HCT116 (cell line): ENCODE measurements around the gene TBATA. TPM values are rescaled to one million over a fixed set of nuclear protein-coding genes. Genes with fewer than 3 reads are reported as not detected.

Experiments used
- ATAC-seq: fragments of 200-7000 bp; cut with Tn5 transposase; 2 replicates; pipeline ENCODE4 v1.9.1; 2020; ENCODE audit warnings: mild to moderate bottlenecking, moderate library complexity
- BruUV-seq: library from RNA; stranded (reverse); fragments of 400-500 nt; replicated peaks from 2 replicates; lab custom pipeline; 2021; lab: Mats Ljungman, UMichigan
- CTCF ChIA-PET: fragments of 300-600 bp; sonication (Branson Sonifier 250); formaldehyde crosslinking; loops from one replicate; lab custom pipeline; 2021; ENCODE audit warnings: antibody characterized with exemption; lab: Charles Lee
- POLR2A ChIA-PET: fragments of 300-600, 350-600 bp; sonication (Branson Sonifier 250); formaldehyde crosslinking; loops from one replicate; lab custom pipeline; 2021; ENCODE audit warnings: antibody characterized with exemption; lab: Charles Lee
- RAD21 ChIA-PET, 2 experiments: fragments of 300-600 bp; sonication (Branson Sonifier 250); formaldehyde crosslinking; loops; one replicate each; lab custom pipeline; 2023; ENCODE audit warnings: low total read pairs in 2 of 2; ENCODE audit not compliant: uncharacterized antibody in 2 of 2, unreplicated experiment in 2 of 2, low non-redundant PET in 1 of 2; lab: Charles Lee
- DNase-seq: peaks from one replicate; pipeline ENCODE4 v3.0.0-alpha.2; 2010; ENCODE audit warnings: low read depth, low spot score
- H2AFZ ChIP-seq: fragments of 200-600 bp; shearing (Covaris generic), sonication (generic); 2 replicates; pipeline ENCODE4 v1.6.1; 2017; ENCODE audit warnings: low read depth, mixed run types, mixed read lengths, antibody characterized with exemption, low read length; ENCODE audit not compliant: poor library complexity, severe bottlenecking
- H3K27ac ChIP-seq: 2 replicates; pipeline ENCODE4 v1.5.1; 2012; ENCODE audit warnings: low read depth, low read length
- H3K27me3 ChIP-seq: fragments of 200-600 bp; sonication (generic); 2 replicates; pipeline ENCODE4 v1.6.1; 2016; ENCODE audit warnings: mixed run types, low read length, mixed read lengths; ENCODE audit not compliant: insufficient read depth
- H3K36me3 ChIP-seq, 2 experiments: fragments of 200-500 bp in 1 of 2; fragments of 200-600 bp in 1 of 2; sonication (Bioruptor generic) in 1 of 2; sonication (generic) in 1 of 2; 2 replicates each; pipeline versions ENCODE4 v1.5.1 to v1.6.1; 2014 to 2016; ENCODE audit warnings: low read length in 2 of 2, inconsistent platforms in 1 of 2, mixed read lengths in 1 of 2, mixed run types in 1 of 2; ENCODE audit not compliant: insufficient read depth in 2 of 2, control insufficient read depth in 1 of 2
- H3K4me1 ChIP-seq, 2 experiments: fragments of 200-600 bp in 1 of 2; sonication (generic) in 1 of 2; 2 replicates each; pipeline versions ENCODE4 v1.5.1 to v1.6.1; 2012 to 2017; ENCODE audit warnings: low read length in 2 of 2, inconsistent platforms in 1 of 2, mild to moderate bottlenecking in 1 of 2, mixed read lengths in 1 of 2, mixed run types in 1 of 2, moderate library complexity in 1 of 2; ENCODE audit not compliant: insufficient read depth in 2 of 2, control insufficient read depth in 1 of 2
- H3K4me2 ChIP-seq: fragments of 200-600 bp; sonication (generic); 2 replicates; pipeline ENCODE4 v1.6.1; 2017; ENCODE audit warnings: mixed run types, low read length, mixed read lengths
- H3K4me3 ChIP-seq, 2 experiments: fragments of 200-600 bp in 1 of 2; sonication (generic) in 1 of 2; replicated peaks in 1 of 2; 2 replicates each; pipeline ENCODE4 v1.5.1; 2011 to 2016; ENCODE audit warnings: low read length in 2 of 2, control low read depth in 1 of 2, low read depth in 1 of 2, mild to moderate bottlenecking in 1 of 2, mixed read lengths in 1 of 2, mixed run types in 1 of 2
- H3K79me2 ChIP-seq: fragments of 200-600 bp; sonication (generic); 2 replicates; pipeline ENCODE4 v1.6.1; 2017; ENCODE audit warnings: mild to moderate bottlenecking, mixed run types, low read length, moderate library complexity, mixed read lengths; ENCODE audit not compliant: insufficient read depth
- H3K9ac ChIP-seq: fragments of 200-600 bp; sonication (generic); 2 replicates; pipeline ENCODE4 v1.6.1; 2016; ENCODE audit warnings: low read length, mixed read lengths
- H3K9me2 ChIP-seq: fragments of 200-600 bp; sonication (generic), shearing (Covaris generic); 2 replicates; pipeline ENCODE4 v1.6.1; 2017; ENCODE audit warnings: mixed run types, mild to moderate bottlenecking, moderate library complexity; ENCODE audit not compliant: insufficient read depth
- H3K9me3 ChIP-seq, 2 experiments: fragments of 200-500 bp in 1 of 2; fragments of 200-600 bp in 1 of 2; sonication (Bioruptor generic) in 1 of 2; sonication (generic) in 1 of 2; 2 replicates each; pipeline ENCODE4 v1.6.1; 2014 to 2017; ENCODE audit warnings: low read length in 2 of 2, mixed read lengths in 2 of 2, inconsistent platforms in 1 of 2, low read depth in 1 of 2, mild to moderate bottlenecking in 1 of 2, mixed run types in 1 of 2, moderate library complexity in 1 of 2; ENCODE audit not compliant: control insufficient read depth in 1 of 2, insufficient read depth in 1 of 2
- H4K20me1 ChIP-seq: fragments of 200-600 bp; sonication (generic), shearing (Covaris generic); 2 replicates; pipeline ENCODE4 v1.6.1; 2017; ENCODE audit warnings: mixed run types, mild to moderate bottlenecking, moderate library complexity; ENCODE audit not compliant: insufficient read depth
- CEBPB ChIP-seq: IDR thresholded peaks from 2 replicates; pipeline ENCODE4 v1.6.1; 2012; ENCODE audit warnings: low read depth
- CTCF ChIP-seq, 3 experiments: fragments of 200-600 bp in 1 of 3; sonication (generic) in 1 of 3; IDR thresholded peaks in 2 of 3; conservative IDR thresholded peaks in 1 of 3; 2 replicates each; pipeline ENCODE4 v1.5.1; 2012 to 2017; ENCODE audit warnings: low read depth in 2 of 3, low read length in 2 of 3, antibody characterized with exemption in 1 of 3, borderline replicate concordance in 1 of 3, control low read depth in 1 of 3, mild to moderate bottlenecking in 1 of 3, mixed read lengths in 1 of 3, mixed run types in 1 of 3, moderate library complexity in 1 of 3; ENCODE audit not compliant: insufficient read depth in 1 of 3
- ELF1 ChIP-seq: IDR thresholded peaks from 2 replicates; pipeline ENCODE4 v1.6.1; 2012; ENCODE audit warnings: low read depth, borderline replicate concordance
- EZH2 ChIP-seq: fragments of 200-600 bp; sonication (generic); IDR thresholded peaks from 2 replicates; pipeline ENCODE4 v1.6.1; 2017; ENCODE audit warnings: antibody characterized with exemption, mixed run types
- EZH2phosphoT487 ChIP-seq: fragments of 200-600 bp; IDR thresholded peaks from 2 replicates; pipeline ENCODE4 v1.6.1; 2018; ENCODE audit warnings: antibody characterized with exemption, borderline replicate concordance
- FOSL1 ChIP-seq: IDR thresholded peaks from 2 replicates; pipeline ENCODE4 v1.6.1; 2012; ENCODE audit warnings: low read depth
- JUND ChIP-seq: IDR thresholded peaks from 2 replicates; pipeline ENCODE4 v1.6.1; 2012
- POLR2A ChIP-seq: IDR thresholded peaks from 2 replicates; pipeline ENCODE4 v1.7.0; 2011; ENCODE audit warnings: borderline replicate concordance; ENCODE audit not compliant: insufficient read depth, insufficient read length; ENCODE audit errors: extremely low read depth
- POLR2AphosphoS5 ChIP-seq: IDR thresholded peaks from 2 replicates; pipeline ENCODE4 v1.6.1; 2011; ENCODE audit warnings: mild to moderate bottlenecking, low read depth, low read length, moderate library complexity
- RAD21 ChIP-seq: IDR thresholded peaks from 2 replicates; pipeline ENCODE4 v1.6.1; 2012; ENCODE audit warnings: low read depth, mild to moderate bottlenecking
- SIN3A ChIP-seq: IDR thresholded peaks from 2 replicates; pipeline ENCODE4 v1.6.1; 2012; ENCODE audit warnings: low read depth
- SP1 ChIP-seq: IDR thresholded peaks from 2 replicates; pipeline ENCODE4 v1.6.1; 2012; ENCODE audit warnings: low read depth
- SRF ChIP-seq: IDR thresholded peaks from 2 replicates; pipeline ENCODE4 v1.6.1; 2012; ENCODE audit warnings: low read depth
- TCF7L2 ChIP-seq: IDR thresholded peaks from 2 replicates; pipeline ENCODE4 v1.7.0; 2011; ENCODE audit warnings: borderline replicate concordance, inconsistent platforms; ENCODE audit not compliant: insufficient read depth, insufficient read length; ENCODE audit errors: extremely low read depth
- YY1 ChIP-seq: IDR thresholded peaks from 2 replicates; pipeline ENCODE4 v1.6.1; 2011; ENCODE audit warnings: low read length, low read depth, moderate library complexity, mild to moderate bottlenecking; ENCODE audit not compliant: insufficient replicate concordance; ENCODE audit errors: extremely low read depth
- ZFX ChIP-seq: fragments of 450-650 bp; IDR thresholded peaks from 2 replicates; pipeline ENCODE4 v1.6.1; 2017
- ZNF274 ChIP-seq: fragments of 200-500 bp; sonication (Bioruptor generic); IDR thresholded peaks from 2 replicates; pipeline ENCODE4 v1.6.1; 2014; ENCODE audit warnings: mild to moderate bottlenecking, low read depth, low read length, inconsistent platforms
- intact Hi-C: fragments of 100-400 bp; cut with micrococcal nuclease; formaldehyde crosslinking; loops from 2 replicates; pipeline ENCODE4 v1.10.0; 2022
- total RNA-seq: library from RNA; stranded (reverse); gene quantifications from one replicate; pipeline ENCODE4 v1.2.1, GENCODE V29; 2021; ENCODE audit not compliant: unreplicated experiment
- TF ChIP-seq, protein P1 (sequence below): IDR thresholded peaks from 2 replicates; pipeline ENCODE4 v1.6.1; 2011; ENCODE audit warnings: mild to moderate bottlenecking, low read length, moderate library complexity; ENCODE audit not compliant: insufficient replicate concordance; ENCODE audit errors: extremely low read depth
- TF ChIP-seq, protein P2 (sequence below): IDR thresholded peaks from 2 replicates; pipeline ENCODE4 v1.6.1; 2012
- TF ChIP-seq, protein P3 (sequence below): IDR thresholded peaks from 2 replicates; pipeline ENCODE4 v1.6.1; 2012; ENCODE audit warnings: low read depth

The TBATA gene
- total RNA-seq, 1 experiment from 2014 or later, result not detected

DNA sequence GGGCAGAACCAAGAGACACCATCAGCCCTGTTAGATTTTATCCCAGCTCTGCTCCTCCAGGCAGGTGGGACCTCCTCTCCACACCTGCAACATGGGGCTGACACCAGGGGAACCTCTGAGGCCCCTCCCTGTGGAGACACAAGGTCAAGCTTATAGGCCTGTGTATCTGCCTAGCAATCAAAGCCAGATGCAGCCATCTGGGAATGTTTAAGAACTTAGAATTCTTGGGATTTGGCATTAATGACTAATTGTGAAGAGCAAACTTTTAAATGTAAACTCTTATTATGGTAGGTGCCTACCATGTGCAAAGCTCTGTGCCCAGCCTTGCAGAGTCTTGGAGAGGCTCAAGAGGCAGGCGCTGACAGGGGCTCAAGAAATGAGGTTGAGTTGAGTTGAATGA lies 52.1 kb downstream of the TBATA start:
- TF ChIP-seq CEBPB, result no peak
- TF ChIP-seq POLR2A, result no peak
- TF ChIP-seq, protein P1, sequence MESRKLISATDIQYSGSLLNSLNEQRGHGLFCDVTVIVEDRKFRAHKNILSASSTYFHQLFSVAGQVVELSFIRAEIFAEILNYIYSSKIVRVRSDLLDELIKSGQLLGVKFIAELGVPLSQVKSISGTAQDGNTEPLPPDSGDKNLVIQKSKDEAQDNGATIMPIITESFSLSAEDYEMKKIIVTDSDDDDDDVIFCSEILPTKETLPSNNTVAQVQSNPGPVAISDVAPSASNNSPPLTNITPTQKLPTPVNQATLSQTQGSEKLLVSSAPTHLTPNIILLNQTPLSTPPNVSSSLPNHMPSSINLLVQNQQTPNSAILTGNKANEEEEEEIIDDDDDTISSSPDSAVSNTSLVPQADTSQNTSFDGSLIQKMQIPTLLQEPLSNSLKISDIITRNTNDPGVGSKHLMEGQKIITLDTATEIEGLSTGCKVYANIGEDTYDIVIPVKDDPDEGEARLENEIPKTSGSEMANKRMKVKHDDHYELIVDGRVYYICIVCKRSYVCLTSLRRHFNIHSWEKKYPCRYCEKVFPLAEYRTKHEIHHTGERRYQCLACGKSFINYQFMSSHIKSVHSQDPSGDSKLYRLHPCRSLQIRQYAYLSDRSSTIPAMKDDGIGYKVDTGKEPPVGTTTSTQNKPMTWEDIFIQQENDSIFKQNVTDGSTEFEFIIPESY, result no peak
- TF ChIP-seq ZFX, result no peak
- no peak for TF ChIP-seq RAD21
- no peak for TF ChIP-seq ZNF274
- TF ChIP-seq, protein P2, sequence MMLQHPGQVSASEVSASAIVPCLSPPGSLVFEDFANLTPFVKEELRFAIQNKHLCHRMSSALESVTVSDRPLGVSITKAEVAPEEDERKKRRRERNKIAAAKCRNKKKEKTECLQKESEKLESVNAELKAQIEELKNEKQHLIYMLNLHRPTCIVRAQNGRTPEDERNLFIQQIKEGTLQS, result no peak
- TF ChIP-seq JUND, result no peak
- no peak for TF ChIP-seq YY1
- no peak for TF ChIP-seq EZH2phosphoT487
- no peak for TF ChIP-seq FOSL1
- no peak for TF ChIP-seq ELF1
- no peak for TF ChIP-seq TCF7L2
- no peak for TF ChIP-seq EZH2
- no peak for TF ChIP-seq SRF
- no peak for TF ChIP-seq POLR2AphosphoS5
- no peak for TF ChIP-seq SIN3A
- no peak for TF ChIP-seq CTCF (IDR thresholded peaks at IDR 0.05 in 2 of 3, conservative IDR thresholded peaks at IDR 0.05 in 1 of 3; ENCODE audit: borderline replicate concordance in 1 of 3, insufficient read depth in 1 of 3, low read depth in 2 of 3, low read length in 2 of 3)
- TF ChIP-seq, protein P3, sequence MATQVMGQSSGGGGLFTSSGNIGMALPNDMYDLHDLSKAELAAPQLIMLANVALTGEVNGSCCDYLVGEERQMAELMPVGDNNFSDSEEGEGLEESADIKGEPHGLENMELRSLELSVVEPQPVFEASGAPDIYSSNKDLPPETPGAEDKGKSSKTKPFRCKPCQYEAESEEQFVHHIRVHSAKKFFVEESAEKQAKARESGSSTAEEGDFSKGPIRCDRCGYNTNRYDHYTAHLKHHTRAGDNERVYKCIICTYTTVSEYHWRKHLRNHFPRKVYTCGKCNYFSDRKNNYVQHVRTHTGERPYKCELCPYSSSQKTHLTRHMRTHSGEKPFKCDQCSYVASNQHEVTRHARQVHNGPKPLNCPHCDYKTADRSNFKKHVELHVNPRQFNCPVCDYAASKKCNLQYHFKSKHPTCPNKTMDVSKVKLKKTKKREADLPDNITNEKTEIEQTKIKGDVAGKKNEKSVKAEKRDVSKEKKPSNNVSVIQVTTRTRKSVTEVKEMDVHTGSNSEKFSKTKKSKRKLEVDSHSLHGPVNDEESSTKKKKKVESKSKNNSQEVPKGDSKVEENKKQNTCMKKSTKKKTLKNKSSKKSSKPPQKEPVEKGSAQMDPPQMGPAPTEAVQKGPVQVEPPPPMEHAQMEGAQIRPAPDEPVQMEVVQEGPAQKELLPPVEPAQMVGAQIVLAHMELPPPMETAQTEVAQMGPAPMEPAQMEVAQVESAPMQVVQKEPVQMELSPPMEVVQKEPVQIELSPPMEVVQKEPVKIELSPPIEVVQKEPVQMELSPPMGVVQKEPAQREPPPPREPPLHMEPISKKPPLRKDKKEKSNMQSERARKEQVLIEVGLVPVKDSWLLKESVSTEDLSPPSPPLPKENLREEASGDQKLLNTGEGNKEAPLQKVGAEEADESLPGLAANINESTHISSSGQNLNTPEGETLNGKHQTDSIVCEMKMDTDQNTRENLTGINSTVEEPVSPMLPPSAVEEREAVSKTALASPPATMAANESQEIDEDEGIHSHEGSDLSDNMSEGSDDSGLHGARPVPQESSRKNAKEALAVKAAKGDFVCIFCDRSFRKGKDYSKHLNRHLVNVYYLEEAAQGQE, result no peak
- no peak for TF ChIP-seq SP1

More for the DNA sequence above, 52.1 kb downstream of the TBATA start:
- no peaks in the 10 kb centered on the region for H3K36me3 ChIP-seq
- no peak overlapping the region for H3K4me3 ChIP-seq
- ChIA-PET POLR2A (no interaction called here), RAD21 (no interaction called here), CTCF (no interaction called here)
- no peak overlapping the region for H2AFZ ChIP-seq
- no peaks in the 10 kb centered on the region for H3K27me3 ChIP-seq
- H3K27ac ChIP-seq, result no peak overlapping the region
- no peak overlapping the region for H3K4me2 ChIP-seq
- BruUV-seq, result no TSS peak
- no peaks in the 10 kb centered on the region for H4K20me1 ChIP-seq
- intact Hi-C loops, result no loop called here
- no peaks in the 10 kb centered on the region for H3K9me3 ChIP-seq
- ATAC-seq (no peak), DNase-seq (no peak)
- H3K9me2 ChIP-seq, result no peaks in the 10 kb centered on the region
- H3K9ac ChIP-seq, result no peak overlapping the region
- no peaks in the 10 kb centered on the region for H3K79me2 ChIP-seq
- peaks cover 12 to 23% of the 10 kb centered on the region in 2 experiments for H3K4me1 ChIP-seq
